SK-N-SH (cell line): ENCODE results near the gene EVC2. TPM values are rescaled to one million over a fixed set of nuclear protein-coding genes. Genes with fewer than 3 reads are reported as not detected.

Experiments
- CTCF ChIA-PET: fragments of 300-600, 350-600 bp; formaldehyde crosslinking; extraction: SDS; loops from one replicate; lab custom pipeline; 2021; lab: Yijun Ruan, JAX
- POLR2A ChIA-PET: fragments of 350-600 bp; sonication (Branson Sonifier 250); formaldehyde crosslinking; extraction: SDS; loops from one replicate; lab custom pipeline; 2020; ENCODE audit warnings: antibody characterized with exemption, inconsistent platforms; lab: Yijun Ruan, JAX
- DNase-seq: peaks from one replicate; pipeline ENCODE4 v3.0.0; 2012
- H2AFZ ChIP-seq: fragments of 200-600 bp; sonication (generic); 2 replicates; pipeline ENCODE4 v1.8.1; 2016; ENCODE audit warnings: antibody characterized with exemption, mild to moderate bottlenecking, low read depth
- H3F3A ChIP-seq: fragments of 200-600 bp; sonication (generic); replicated peaks from 2 replicates; pipeline ENCODE3; 2016; ENCODE audit warnings: antibody characterized with exemption, mild to moderate bottlenecking; ENCODE audit not compliant: insufficient read depth
- H3K27ac ChIP-seq, 2 experiments: fragments of 200-500 bp in 1 of 2; fragments of 200-600 bp in 1 of 2; sonication (Bioruptor generic) in 1 of 2; sonication (generic), shearing (Covaris generic) in 1 of 2; 2 replicates each; pipeline versions ENCODE4 v1.5.1 to v1.6.1; 2014 to 2016; ENCODE audit warnings: low read depth in 2 of 2, inconsistent platforms in 1 of 2, low read length in 1 of 2, mild to moderate bottlenecking in 1 of 2, mixed read lengths in 1 of 2
- H3K27me3 ChIP-seq: fragments of 200-600 bp; sonication (generic), shearing (Covaris generic); 2 replicates; pipeline ENCODE4 v1.6.1; 2016; ENCODE audit warnings: mixed run types; ENCODE audit not compliant: insufficient read depth
- H3K36me3 ChIP-seq, 2 experiments: fragments of 200-500 bp in 1 of 2; fragments of 200-600 bp in 1 of 2; sonication (Bioruptor generic) in 1 of 2; sonication (generic) in 1 of 2; replicated peaks in 1 of 2; 2 replicates each; pipeline versions ENCODE3 to v1.5.1; 2014 to 2016; ENCODE audit warnings: low read length in 1 of 2, mild to moderate bottlenecking in 1 of 2; ENCODE audit not compliant: insufficient read depth in 2 of 2, control insufficient read depth in 1 of 2
- H3K4me1 ChIP-seq, 2 experiments: fragments of 200-500 bp in 1 of 2; fragments of 200-600 bp in 1 of 2; sonication (Bioruptor generic) in 1 of 2; sonication (generic), shearing (Covaris generic) in 1 of 2; 2 replicates each; pipeline versions ENCODE4 v1.5.1 to v1.6.1; 2014 to 2016; ENCODE audit warnings: low read depth in 1 of 2, low read length in 1 of 2, mixed run types in 1 of 2; ENCODE audit not compliant: insufficient read depth in 2 of 2, control insufficient read depth in 1 of 2
- H3K4me2 ChIP-seq: fragments of 200-600 bp; sonication (generic), shearing (Covaris generic); 2 replicates; pipeline ENCODE4 v1.6.1; 2017; ENCODE audit warnings: mixed run types
- H3K4me3 ChIP-seq, 2 experiments: fragments of 200-500 bp in 1 of 2; fragments of 200-600 bp in 1 of 2; sonication (Bioruptor generic) in 1 of 2; sonication (generic), shearing (Covaris generic) in 1 of 2; 2 replicates each; pipeline versions ENCODE4 v1.5.1 to v1.8.1; 2014 to 2016; ENCODE audit warnings: low read depth in 2 of 2, inconsistent platforms in 1 of 2, low read length in 1 of 2, mild to moderate bottlenecking in 1 of 2, mixed read lengths in 1 of 2, moderate library complexity in 1 of 2
- H3K79me2 ChIP-seq: fragments of 200-600 bp; sonication (generic); 2 replicates; pipeline ENCODE4 v1.8.1; 2017; ENCODE audit warnings: mild to moderate bottlenecking; ENCODE audit not compliant: insufficient read depth
- H3K9ac ChIP-seq: fragments of 200-600 bp; sonication (generic); 2 replicates; pipeline ENCODE4 v1.6.1; 2017; ENCODE audit warnings: mixed run types
- H3K9me2 ChIP-seq: fragments of 200-600 bp; sonication (generic); 2 replicates; pipeline ENCODE4 v1.6.1; 2017; ENCODE audit warnings: mixed run types
- H3K9me3 ChIP-seq: fragments of 200-600 bp; sonication (generic); 2 replicates; pipeline ENCODE4 v1.6.1; 2017; ENCODE audit warnings: mixed run types, mild to moderate bottlenecking, moderate library complexity
- H4K20me1 ChIP-seq: fragments of 200-600 bp; sonication (generic); 2 replicates; pipeline ENCODE4 v1.6.1; 2017; ENCODE audit warnings: mild to moderate bottlenecking, mixed run types; ENCODE audit not compliant: insufficient read depth
- CHD2 ChIP-seq: fragments of 150-350 bp; IDR thresholded peaks from 2 replicates; pipeline ENCODE4 v1.6.1; 2018; ENCODE audit warnings: low read length; ENCODE audit not compliant: partially characterized antibody
- ELF1 ChIP-seq: IDR thresholded peaks from 2 replicates; pipeline ENCODE4 v1.4.0; 2012
- FOXJ3 ChIP-seq: sonication (generic); formaldehyde crosslinking; IDR thresholded peaks from 2 replicates; pipeline ENCODE4 v1.5.1; 2020; ENCODE audit warnings: mild to moderate bottlenecking, missing genetic modification reagents
- GATA2 ChIP-seq: sonication (generic); formaldehyde crosslinking; IDR thresholded peaks from 2 replicates; pipeline ENCODE4 v1.5.0; 2020; ENCODE audit warnings: mild to moderate bottlenecking, missing genetic modification reagents
- MXI1 ChIP-seq: IDR thresholded peaks from 2 replicates; pipeline ENCODE4 v1.6.1; 2012; ENCODE audit warnings: mild to moderate bottlenecking, low read depth, low read length, improper control_type of control experiment
- NFIC ChIP-seq: IDR thresholded peaks from 2 replicates; pipeline ENCODE4 v1.4.0; 2012; ENCODE audit warnings: borderline replicate concordance
- POLR2AphosphoS5 ChIP-seq: IDR thresholded peaks from 2 replicates; pipeline ENCODE4 v1.6.1; 2012; ENCODE audit warnings: low read depth, low read length
- RCOR1 ChIP-seq: fragments of 150-350 bp; IDR thresholded peaks from 2 replicates; pipeline ENCODE4 v1.6.1; 2017; ENCODE audit warnings: antibody characterized with exemption, low read length
- RFX5 ChIP-seq: IDR thresholded peaks from 2 replicates; pipeline ENCODE4 v1.6.1; 2012; ENCODE audit warnings: mild to moderate bottlenecking, improper control_type of control experiment, low read length
- WGBS: methylation state at CpG from one replicate; pipeline ENCODE4 v1.1.6; 2017; ENCODE audit warnings: low lambda C conversion rate; 5-methylcytosine and 5-hydroxymethylcytosine counted together
- polyA plus RNA-seq, 3 experiments: library from polyadenylated mRNA; depleted of rRNA; stranded (reverse); fragments of >200 nt; gene quantifications; 2 replicates each; pipeline ENCODE4 v1.2.3, GENCODE V29; 2012
- TF ChIP-seq, protein P1 (sequence below): fragments of 150-350 bp; IDR thresholded peaks from 2 replicates; pipeline ENCODE4 v1.6.1; 2016; ENCODE audit warnings: mild to moderate bottlenecking, low read depth, low read length
- TF ChIP-seq, protein P2 (sequence below): IDR thresholded peaks from 2 replicates; pipeline ENCODE4 v1.4.0; 2012; ENCODE audit warnings: low read depth, borderline replicate concordance
- TF ChIP-seq, protein P3 (sequence below): IDR thresholded peaks from 2 replicates; pipeline ENCODE4 v1.4.0; 2012; ENCODE audit warnings: low read depth
- TF ChIP-seq, protein P4 (sequence below): IDR thresholded peaks from 2 replicates; pipeline ENCODE4 v1.6.1; 2012; ENCODE audit warnings: mild to moderate bottlenecking, low read depth, low read length, moderate library complexity

EVC2 gene
- polyA plus RNA-seq, 1 of the 3 experiments (the other 2 are of a cell fraction): not detected

DNA sequence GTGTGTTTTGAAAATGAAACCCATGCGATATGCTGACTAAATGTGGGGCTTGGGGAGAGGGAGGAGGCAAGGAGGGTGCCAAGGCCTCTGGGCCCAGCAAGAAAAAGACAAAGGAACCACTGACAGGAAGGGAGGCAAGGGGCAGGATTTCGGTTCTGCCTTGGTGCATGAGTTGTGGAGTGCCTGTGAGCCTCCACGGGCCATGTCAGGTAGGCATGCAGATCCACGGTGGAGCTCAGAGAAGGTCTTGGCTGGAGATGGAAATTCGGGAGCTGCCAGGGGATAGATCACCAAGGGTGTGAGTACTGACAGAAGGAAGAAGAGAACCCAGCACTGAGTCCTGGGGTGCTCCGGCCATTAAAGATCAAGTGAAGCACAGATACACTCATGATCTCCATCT, 4.1 kb downstream of the EVC2 start:
- DNase-seq: no peak
- no peaks in the 10 kb centered on the region for H3K79me2 ChIP-seq
- H3K27ac ChIP-seq: no peak overlapping the region
- ChIA-PET CTCF (no interaction called here), POLR2A (no interaction called here)
- no peaks in the 10 kb centered on the region for H3K9me2 ChIP-seq
- no peaks in the 10 kb centered on the region for H3F3A ChIP-seq
- no peaks in the 10 kb centered on the region for H4K20me1 ChIP-seq
- H3K9ac ChIP-seq: no peak overlapping the region
- no peaks in the 10 kb centered on the region for H3K27me3 ChIP-seq
- no peak overlapping the region for H2AFZ ChIP-seq
- H3K4me2 ChIP-seq: no peak overlapping the region
- H3K4me3 ChIP-seq: no peak overlapping the region
- TF ChIP-seq, protein P1, sequence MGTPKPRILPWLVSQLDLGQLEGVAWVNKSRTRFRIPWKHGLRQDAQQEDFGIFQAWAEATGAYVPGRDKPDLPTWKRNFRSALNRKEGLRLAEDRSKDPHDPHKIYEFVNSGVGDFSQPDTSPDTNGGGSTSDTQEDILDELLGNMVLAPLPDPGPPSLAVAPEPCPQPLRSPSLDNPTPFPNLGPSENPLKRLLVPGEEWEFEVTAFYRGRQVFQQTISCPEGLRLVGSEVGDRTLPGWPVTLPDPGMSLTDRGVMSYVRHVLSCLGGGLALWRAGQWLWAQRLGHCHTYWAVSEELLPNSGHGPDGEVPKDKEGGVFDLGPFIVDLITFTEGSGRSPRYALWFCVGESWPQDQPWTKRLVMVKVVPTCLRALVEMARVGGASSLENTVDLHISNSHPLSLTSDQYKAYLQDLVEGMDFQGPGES: no peak
- TF ChIP-seq, protein P2, sequence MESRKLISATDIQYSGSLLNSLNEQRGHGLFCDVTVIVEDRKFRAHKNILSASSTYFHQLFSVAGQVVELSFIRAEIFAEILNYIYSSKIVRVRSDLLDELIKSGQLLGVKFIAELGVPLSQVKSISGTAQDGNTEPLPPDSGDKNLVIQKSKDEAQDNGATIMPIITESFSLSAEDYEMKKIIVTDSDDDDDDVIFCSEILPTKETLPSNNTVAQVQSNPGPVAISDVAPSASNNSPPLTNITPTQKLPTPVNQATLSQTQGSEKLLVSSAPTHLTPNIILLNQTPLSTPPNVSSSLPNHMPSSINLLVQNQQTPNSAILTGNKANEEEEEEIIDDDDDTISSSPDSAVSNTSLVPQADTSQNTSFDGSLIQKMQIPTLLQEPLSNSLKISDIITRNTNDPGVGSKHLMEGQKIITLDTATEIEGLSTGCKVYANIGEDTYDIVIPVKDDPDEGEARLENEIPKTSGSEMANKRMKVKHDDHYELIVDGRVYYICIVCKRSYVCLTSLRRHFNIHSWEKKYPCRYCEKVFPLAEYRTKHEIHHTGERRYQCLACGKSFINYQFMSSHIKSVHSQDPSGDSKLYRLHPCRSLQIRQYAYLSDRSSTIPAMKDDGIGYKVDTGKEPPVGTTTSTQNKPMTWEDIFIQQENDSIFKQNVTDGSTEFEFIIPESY: no peak
- TF ChIP-seq FOXJ3 (no peak), NFIC (no peak), RFX5 (no peak)
- WGBS: 43% methylated on average over 6 of the region's 6 CpGs
- H3K36me3 ChIP-seq: no peaks in the 10 kb centered on the region
- peaks cover 0 to 11% of the 10 kb centered on the region in 2 experiments; a peak in 1 of 4 replicates for H3K4me1 ChIP-seq
- no peaks in the 10 kb centered on the region for H3K9me3 ChIP-seq

DNA sequence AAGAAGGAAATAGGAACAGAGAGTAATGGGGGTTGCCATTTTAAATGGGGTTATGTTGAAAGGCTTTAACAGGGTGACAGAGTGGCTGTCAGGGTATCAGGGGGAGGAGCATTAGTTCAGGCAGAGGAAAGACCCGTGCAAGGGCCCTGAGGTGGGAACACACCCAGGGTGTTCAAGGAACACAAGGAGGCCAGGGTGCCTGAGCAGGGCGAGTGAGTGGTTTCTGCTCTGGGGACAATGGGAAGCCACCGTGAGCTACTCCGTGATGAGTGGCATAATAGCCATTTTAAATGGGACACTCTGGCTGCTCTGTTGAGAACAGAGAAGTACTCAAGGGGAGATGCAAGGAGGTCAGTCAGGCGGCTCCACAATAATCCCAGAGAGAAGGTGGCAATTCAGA, 4.5 kb downstream of the EVC2 start:
- Histone ChIP-seq H3K4me1 (peaks cover 0 to 11% of the 10 kb centered on the region in 2 experiments; a peak in 1 of 4 replicates), H3F3A (no peaks in the 10 kb centered on the region), H4K20me1 (no peaks in the 10 kb centered on the region), H3K4me2 (no peak overlapping the region), H3K27me3 (no peaks in the 10 kb centered on the region), H3K27ac (no peak overlapping the region), H3K36me3 (no peaks in the 10 kb centered on the region), H3K79me2 (no peaks in the 10 kb centered on the region), H2AFZ (no peak overlapping the region), H3K9me3 (no peaks in the 10 kb centered on the region), H3K4me3 (no peak overlapping the region), H3K9ac (no peak overlapping the region), H3K9me2 (no peaks in the 10 kb centered on the region)
- ChIA-PET CTCF (interaction anchor here (1.2 to 1.7 kb wide), 2 partner anchors 10 to 304 kb away, joined by 4 to 7 read pairs; no protein-coding TSS in a partner anchor), POLR2A (no interaction called here)
- 32% methylated on average over 5 of the region's 5 CpGs for WGBS
- TF ChIP-seq, protein P3, sequence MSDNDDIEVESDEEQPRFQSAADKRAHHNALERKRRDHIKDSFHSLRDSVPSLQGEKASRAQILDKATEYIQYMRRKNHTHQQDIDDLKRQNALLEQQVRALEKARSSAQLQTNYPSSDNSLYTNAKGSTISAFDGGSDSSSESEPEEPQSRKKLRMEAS: no peak
- TF ChIP-seq RCOR1 (no peak), CHD2 (no peak), ELF1 (no peak), MXI1 (no peak), RFX5 (no peak), FOXJ3 (no peak), POLR2AphosphoS5 (no peak), GATA2 (CRISPR knock-in tag) (no peak)
- TF ChIP-seq, protein P4, sequence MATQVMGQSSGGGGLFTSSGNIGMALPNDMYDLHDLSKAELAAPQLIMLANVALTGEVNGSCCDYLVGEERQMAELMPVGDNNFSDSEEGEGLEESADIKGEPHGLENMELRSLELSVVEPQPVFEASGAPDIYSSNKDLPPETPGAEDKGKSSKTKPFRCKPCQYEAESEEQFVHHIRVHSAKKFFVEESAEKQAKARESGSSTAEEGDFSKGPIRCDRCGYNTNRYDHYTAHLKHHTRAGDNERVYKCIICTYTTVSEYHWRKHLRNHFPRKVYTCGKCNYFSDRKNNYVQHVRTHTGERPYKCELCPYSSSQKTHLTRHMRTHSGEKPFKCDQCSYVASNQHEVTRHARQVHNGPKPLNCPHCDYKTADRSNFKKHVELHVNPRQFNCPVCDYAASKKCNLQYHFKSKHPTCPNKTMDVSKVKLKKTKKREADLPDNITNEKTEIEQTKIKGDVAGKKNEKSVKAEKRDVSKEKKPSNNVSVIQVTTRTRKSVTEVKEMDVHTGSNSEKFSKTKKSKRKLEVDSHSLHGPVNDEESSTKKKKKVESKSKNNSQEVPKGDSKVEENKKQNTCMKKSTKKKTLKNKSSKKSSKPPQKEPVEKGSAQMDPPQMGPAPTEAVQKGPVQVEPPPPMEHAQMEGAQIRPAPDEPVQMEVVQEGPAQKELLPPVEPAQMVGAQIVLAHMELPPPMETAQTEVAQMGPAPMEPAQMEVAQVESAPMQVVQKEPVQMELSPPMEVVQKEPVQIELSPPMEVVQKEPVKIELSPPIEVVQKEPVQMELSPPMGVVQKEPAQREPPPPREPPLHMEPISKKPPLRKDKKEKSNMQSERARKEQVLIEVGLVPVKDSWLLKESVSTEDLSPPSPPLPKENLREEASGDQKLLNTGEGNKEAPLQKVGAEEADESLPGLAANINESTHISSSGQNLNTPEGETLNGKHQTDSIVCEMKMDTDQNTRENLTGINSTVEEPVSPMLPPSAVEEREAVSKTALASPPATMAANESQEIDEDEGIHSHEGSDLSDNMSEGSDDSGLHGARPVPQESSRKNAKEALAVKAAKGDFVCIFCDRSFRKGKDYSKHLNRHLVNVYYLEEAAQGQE: no peak
- no peak for DNase-seq
